GM19324 (cell line): Measurements from ENCODE around the gene SARS2.
"Not testable (repeated sequence)": the region's sequence is repeated elsewhere in the genome, so short reads cannot be mapped to it uniquely, and the experiment has no call there.

ENCODE experiments used
- ATAC-seq: cut with Tn5 transposase; IDR thresholded peaks from one replicate; pipeline ENCODE4 v1.9.1; 2021; ENCODE audit warnings: mild to moderate bottlenecking, moderate library complexity; ENCODE audit not compliant: unreplicated experiment, low FRiP score

Gene SARS2

GRCh38 chr19:38946229-38947010 lies 15.9 kb upstream of the SARS2 start:
- ATAC-seq = no peak

DNA sequence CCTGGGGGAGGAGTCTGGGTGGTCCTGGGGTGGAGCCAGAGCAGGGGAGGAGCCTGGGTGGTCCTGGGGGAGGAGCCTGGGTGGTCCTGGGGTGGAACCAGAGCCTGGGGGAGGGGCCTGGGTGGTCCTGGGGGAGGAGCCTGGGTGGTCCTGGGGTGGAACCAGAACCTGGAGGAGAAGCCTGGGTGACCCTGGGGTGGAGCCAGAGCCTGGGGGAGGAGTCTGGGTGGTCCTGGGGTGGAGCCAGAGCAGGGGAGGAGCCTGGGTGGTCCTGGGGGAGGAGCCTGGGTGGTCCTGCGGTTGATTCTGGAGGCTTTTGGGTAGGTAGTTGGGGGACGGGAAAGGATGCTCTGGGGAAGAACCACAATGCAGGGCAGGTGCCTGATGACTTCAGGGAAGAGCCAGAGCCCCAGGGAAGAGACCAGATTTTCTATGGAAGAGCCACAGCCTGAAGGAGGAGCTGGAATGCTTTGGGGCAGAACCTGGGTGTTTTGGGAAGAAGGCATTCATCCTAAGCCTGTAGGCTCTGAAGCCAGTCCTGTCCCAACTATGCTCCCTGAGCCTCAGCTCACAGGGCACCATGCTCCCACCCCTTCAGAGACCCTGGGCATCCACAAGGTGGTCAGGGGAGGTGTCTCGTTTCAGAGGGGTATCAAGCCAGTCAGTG lies 15.1 kb upstream of the SARS2 start:
- ATAC-seq = no peak

DNA sequence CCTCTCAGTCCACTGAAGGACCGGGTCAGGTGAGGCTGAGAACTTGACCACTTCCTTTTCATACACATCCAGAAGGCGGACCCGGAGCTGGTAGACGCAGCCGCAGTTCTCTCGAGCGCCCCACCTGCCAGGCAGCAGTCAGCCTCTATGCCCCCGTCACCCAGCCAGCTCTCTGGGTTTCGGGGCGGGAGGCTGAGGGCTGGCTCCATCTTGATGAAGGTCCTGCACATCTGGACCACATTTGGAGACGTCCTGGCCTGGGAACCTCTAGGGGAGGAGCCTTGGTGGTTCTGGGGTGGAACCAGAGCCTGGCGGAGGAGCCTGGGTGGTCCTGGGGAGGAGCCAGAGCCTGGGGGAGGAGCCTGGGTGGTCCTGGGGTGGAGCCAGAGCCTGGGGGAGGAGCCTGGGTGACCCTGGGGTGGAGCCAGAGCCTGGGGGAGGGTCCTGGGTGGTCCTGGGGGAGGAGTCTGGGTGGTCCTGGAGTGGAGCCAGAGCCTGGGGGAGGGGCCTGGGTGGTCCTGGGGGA lies 14.5 kb upstream of the SARS2 start:
- ATAC-seq = no peak

GRCh38 chr19:38942471-38943181 lies 12.1 kb upstream of the SARS2 start:
- no peak for ATAC-seq

DNA sequence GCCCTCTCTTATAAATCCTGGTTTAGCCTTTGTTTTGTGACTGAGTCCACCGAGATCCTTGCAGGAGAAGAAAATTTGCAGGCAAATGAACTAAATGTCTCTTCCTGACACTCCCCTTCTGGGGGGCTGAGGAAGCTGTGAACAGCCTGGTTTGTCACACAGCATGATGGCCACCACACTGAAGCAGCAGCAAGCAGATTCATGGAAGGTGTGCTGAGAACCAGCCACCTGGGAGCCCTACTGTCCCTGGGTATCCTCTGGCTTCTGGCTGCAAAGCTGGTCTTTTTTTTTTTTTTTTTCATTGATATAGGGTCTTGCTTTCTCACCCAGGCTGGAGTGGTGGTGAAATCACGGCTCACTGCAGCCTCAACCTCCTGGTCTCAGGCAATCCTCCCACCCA lies 11.4 kb upstream of the SARS2 start:
- no peak for ATAC-seq

DNA sequence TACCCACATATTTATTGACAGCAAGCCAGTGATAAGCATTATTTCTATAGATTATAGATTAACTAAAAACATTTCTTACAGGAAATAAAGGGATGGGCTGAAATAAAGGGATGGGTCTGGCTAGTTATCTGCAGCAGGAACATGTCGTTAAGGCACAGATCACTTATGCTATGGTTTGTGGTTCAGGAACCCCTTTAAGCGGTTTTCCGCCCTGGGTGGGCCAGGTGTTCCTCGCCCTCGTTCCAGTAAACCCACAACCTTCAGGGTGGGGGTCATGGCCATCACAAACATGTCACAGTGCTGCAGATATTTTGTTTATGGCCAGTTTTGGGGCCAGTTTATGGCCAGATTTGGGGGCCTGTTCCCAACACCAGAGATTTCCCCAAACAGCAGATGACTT lies 10.9 kb upstream of the SARS2 start:
- not testable (repeated sequence) for ATAC-seq

- no peak for ATAC-seq
Measured at GRCh38 chr19:38939957-38940356, 9.4 kb upstream of the SARS2 start.

- ATAC-seq = no peak
Measured at GRCh38 chr19:38933544-38933943, 3.0 kb upstream of the SARS2 start.

DNA sequence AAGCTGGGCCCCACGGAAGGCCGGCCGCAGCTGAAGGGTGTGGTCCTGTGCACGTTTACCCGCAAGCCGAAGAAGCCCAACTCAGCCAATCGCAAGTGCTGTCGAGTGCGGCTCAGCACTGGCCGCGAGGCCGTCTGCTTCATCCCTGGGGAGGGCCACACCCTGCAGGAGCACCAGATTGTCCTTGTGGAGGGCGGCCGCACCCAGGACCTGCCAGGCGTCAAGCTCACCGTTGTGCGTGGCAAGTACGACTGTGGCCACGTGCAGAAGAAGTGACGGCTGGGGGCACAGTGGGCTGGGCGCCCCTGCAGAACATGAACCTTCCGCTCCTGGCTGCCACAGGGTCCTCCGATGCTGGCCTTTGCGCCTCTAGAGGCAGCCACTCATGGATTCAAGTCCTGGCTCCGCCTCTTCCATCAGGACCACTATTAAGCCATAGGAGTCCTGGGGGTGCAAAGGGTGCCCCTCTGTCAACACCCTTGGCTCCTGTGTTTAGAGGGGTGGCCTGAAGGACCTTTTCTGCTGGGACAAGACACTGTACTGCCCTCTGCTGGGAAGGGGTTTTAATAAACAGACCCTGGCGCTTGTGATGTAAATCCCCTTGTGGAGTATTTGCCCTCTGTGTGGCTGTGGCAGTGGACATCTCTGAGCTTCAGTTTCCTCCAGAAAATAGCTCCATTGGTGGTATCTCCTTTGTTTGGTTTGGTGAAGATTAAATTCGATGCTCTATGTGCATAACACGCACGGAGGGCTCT lies 2.0 kb upstream of the SARS2 start:
- no peak for ATAC-seq

- ATAC-seq = no peak
Measured at GRCh38 chr19:38931521-38931793, 894 bp upstream of the SARS2 start.

DNA sequence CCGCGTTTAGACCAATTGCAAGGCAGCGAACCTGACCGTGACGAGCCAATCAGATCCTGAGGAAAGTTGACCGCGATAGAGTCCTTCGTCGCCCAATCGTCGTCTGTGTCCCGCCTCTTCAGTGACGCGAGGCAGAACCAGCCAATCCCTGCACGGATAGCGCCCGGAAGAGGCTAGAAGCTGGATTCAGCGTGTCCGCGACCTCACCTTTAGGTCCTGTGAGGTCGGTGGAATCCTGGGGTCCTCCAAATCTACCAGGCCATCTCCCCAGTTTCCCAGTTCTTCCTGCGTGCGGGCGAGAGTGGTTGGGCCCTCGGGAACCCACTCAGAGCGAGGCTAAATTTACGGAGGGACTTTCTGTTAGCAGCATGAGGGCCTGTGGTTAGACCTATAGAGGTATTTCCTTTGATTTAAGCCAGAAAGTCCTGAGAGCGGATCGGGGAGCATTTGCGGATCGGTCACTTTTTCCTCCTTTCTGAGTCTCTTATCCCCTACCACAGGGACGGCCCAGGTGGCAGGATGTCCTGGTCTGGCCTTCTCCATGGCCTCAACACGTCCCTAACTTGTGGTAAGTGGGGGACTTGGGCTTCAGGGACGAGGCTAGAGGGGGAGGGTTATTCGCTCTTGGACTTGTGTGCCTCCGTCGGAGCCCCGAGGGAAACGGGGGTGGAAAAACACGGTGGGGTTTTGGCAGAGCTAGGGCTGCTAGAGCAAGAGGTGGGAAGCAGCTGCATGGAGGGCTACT lies 385 bp upstream of the SARS2 start, which contains the start of gene MRPS12:
MRPS12 (plus strand) TSS at position 169 of the 745 bp plus-strand sequence; CDS start at position 520, 351 bp downstream.
- ATAC-seq = peak; percentile 96

DNA sequence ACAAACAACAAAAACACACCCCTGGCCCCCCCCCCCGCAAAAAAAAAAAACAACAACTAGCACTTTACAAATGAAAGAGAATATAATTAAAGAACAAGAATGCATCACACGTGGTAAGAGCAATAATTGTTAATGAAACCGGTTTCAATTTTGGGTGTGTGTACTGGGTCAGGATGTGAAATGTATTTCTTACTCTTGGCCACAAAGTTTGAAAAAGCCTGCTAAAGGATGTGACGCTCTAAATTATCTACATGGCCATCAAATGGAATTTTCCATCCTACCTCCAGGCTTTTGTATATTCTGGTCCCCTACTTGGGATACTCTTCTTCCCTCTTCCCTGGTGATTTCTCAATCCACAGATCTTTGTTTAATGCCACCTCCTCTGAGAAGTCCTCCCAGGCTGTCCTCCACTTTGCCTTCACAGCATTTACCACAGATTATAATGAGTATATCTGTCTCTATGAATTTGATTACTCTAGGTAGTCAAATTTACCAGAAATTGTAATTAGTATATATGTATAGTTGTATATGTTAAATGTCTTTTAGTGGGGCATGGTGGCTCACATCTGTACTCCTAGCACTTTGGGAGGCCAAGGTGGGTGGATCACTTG lies 2.1 kb downstream of the SARS2 start:
- no peak for ATAC-seq

DNA sequence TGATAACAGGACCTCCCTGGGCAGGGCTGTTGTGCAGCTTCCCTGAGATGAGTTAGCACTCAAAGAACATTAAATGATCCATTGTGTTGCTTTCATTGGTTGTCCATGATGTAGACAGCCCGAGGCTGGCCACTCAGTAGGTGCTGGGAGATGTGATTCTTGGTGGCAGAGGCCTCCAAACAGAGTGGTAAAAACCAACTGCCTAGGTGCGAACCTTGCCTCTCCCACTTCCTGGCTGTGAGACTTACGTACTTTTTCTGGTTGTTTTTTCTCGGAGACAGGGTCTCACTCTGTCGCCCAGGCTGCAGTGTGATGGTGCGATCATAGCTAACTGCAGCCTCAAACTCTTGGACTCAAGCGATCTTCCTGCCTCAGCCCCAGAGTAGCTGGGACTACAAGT lies 6.2 kb downstream of the SARS2 start:
- ATAC-seq = no peak

DNA sequence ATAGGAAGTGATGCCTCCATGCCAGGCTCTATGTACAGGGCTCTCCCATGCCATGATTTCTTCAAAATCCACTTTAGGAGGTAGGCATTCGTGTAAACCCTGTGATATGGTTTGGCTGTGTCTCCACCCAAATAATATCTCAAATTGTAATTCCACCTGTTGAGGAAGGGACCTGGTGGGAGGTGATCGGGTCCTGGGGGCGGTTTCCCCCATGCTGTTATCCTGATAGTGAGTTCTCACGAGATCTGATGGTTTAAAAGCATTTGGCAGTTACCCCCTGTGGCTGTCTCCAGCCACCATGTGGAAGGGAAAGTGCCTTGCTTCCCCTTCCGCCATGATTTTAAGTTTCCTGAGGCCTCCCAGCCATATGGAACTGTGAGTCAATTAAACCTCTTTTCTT lies 8.1 kb downstream of the SARS2 start:
- ATAC-seq = no peak

- ATAC-seq = no peak
Measured at GRCh38 chr19:38921420-38922274, 8.9 kb downstream of the SARS2 start.

- no peak for ATAC-seq
Measured at GRCh38 chr19:38920602-38921419, 9.8 kb downstream of the SARS2 start.

- no peak for ATAC-seq
Measured at GRCh38 chr19:38919837-38920601, 10.5 kb downstream of the SARS2 start.
